ENCODE measurements around the gene TACR3.
"Not testable (repeated sequence)": the region's sequence is repeated elsewhere in the genome, so short reads cannot be mapped to it uniquely, and the experiment has no call there.

TACR3 gene, protein sequence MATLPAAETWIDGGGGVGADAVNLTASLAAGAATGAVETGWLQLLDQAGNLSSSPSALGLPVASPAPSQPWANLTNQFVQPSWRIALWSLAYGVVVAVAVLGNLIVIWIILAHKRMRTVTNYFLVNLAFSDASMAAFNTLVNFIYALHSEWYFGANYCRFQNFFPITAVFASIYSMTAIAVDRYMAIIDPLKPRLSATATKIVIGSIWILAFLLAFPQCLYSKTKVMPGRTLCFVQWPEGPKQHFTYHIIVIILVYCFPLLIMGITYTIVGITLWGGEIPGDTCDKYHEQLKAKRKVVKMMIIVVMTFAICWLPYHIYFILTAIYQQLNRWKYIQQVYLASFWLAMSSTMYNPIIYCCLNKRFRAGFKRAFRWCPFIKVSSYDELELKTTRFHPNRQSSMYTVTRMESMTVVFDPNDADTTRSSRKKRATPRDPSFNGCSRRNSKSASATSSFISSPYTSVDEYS

DNA sequence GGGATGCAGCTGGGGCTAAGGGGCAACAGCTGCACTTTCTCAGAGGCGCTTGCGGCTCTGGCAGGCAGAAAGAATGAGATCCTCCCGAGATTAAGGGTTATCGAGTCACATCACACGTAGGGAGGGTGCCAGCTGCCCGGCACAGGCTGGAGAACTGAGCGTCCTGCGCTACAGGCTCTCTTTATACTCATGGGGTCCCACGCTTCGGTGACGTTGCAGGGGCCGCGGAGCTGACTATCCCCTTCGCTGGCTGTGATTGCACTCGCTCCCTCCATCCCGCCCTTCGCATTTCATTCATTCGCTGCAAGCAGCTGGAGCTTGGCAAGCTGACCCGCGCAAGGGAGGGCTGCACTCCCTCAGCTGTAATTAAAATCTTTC, at the start of gene TACR3:
Gene TACR3, minus strand, starts transcription at position 156 of the 378 bp plus-strand sequence. CDS start 310 bp downstream, outside the sequence.
- no peak for DNase-seq

DNA sequence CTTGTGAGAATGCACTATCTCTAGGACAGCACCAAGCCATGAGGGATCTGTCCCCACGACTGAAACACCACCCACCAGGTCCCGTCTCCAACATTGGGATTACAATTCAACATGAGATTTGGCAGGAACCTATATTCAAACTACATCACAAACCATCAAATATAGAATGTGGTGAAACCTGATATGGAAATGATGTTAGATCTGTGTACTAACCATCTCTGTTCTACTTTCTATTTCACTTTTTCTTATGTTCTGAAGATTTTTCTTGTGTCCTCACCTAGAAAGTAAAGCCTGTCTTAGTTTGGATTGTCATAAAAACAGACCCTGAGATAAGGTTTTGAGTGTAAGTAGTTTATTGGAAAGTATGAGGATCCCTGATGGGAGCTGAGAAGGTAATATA, 37.8 kb upstream of the TACR3 start:
- no peak for DNase-seq

DNA sequence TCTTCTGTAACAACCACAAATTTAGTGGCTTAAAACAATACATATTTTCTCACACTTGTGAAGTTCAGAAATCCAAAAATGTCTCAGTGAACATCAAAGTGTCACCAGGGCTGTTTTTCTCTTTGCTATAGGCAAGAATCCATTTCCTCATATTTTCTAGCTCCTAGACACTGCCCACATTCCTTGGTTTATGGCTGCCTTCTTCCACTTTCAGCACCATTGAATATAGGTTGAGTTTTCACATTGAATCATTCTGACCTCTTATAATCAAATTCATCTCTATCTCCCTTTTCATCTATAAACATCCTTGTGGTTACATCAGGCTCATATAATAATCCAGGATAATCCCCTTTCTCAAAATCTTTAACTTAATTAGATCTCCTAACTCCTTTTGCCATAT, 37.0 kb upstream of the TACR3 start:
- no peak for DNase-seq

DNA sequence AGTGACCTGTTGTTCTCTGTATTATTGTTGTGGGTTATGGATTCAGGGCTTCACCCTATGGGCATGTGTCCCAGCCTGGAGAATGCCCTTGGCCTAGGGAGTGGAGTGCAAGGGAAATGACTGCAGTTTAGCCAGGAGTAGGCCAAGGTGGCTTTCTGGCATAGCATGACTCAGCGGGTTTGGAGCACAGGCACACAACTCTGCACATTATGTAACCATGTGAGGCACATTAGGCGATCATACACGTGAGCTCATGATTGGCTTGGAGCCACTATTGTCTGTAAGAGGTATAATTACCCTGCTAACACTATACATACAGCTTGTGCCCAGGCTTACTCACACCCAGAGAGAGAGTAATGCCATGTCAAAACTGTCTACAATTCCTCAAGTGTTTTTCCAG, 35.1 kb upstream of the TACR3 start:
- no peak for DNase-seq

DNA sequence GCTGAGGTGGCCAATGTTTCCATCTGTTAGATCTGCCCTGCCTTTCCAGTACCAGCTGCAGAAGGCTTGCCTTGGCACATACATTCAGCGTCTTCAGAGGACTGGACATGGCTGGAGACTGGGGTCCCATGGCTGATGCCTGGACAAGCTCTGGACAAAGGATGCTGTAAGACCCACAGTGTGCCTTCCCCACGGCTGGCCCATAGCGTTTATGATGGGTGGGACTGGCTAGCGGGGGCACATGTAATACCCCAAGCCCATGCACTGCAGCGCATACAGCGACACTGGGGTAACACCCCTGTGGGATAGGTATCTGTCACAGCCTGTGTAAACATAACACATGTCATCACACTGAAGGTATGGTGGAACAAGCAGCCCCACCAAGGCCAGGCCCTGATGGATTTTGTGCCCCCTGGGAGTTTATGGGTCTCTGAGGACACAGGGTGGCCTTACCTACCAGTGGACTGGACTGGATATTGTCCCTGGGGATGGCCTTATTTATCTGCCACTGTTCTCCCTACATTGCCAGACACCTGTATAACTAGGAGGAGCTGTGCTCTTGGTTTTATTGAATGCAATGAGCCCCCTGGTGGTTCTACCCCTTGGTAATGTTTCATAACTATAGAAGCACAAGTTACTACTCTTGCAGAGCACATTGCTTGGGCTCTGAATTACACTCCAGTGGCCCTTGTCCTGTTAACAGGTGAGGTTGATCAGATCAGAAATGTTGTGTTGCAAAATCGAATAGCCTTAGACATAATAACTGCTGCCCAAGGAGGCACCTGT, 34.3 kb upstream of the TACR3 start:
- DNase-seq, result no peak

DNA sequence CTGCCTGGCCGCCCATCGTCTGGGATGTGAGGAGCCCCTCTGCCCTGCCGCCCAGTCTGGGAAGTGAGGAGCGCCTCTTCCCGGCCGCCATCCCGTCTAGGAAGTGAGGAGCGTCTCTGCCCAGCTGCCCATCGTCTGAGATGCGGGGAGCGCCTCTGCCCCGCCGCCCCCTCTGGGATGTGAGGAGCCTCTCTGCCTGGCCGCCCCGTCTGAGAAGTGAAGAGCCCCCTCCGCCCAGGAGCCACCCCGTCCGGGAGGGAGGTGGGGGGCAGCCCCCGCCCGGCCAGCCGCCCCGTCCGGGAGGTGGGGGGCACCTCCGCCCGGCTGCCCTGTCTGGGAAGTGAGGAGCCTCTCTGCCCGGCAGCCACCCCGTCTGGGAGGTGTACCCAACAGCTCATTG, 3.4 kb upstream of the TACR3 start:
- DNase-seq, result not testable (repeated sequence)

DNA sequence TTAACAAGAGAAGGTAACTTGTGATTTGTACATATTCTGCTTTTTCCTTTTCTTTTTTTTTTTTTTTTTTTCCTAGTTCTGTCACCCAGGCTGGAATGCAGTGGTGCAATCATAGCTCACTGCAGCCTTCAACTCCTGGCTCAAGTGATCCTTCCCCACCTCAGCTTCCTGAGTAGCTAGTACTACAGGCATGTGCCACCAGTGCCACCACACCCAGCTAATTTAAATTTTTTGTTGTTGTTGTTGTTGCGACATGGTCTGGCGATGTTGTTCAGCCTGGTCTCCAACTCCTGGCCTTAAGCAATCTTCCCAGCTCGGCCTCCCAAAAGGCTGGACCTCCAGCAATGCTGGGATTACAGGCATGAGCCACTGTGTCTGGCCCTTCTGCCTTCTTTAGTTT, 1.5 kb upstream of the TACR3 start:
- DNase-seq, result no peak

DNA sequence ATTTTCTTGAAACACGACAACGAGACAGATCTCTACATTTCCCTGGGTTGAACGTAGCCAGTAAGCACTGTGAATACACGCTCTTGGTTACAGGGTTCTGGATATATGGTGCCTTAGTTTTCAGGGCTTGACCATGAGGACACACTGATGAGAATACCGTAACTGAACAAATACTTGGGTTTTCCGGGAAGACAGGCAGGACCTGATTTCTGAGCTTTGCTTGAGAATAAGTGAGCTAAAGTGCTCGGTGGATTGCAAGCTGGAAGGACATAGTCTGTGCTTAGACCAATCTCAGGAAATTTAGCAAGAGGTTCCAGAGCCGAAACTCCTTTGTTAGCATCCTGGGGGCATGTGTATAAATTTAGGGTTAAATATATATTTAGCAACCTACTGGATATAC, 876 bp upstream of the TACR3 start:
- DNase-seq, result no peak

DNA sequence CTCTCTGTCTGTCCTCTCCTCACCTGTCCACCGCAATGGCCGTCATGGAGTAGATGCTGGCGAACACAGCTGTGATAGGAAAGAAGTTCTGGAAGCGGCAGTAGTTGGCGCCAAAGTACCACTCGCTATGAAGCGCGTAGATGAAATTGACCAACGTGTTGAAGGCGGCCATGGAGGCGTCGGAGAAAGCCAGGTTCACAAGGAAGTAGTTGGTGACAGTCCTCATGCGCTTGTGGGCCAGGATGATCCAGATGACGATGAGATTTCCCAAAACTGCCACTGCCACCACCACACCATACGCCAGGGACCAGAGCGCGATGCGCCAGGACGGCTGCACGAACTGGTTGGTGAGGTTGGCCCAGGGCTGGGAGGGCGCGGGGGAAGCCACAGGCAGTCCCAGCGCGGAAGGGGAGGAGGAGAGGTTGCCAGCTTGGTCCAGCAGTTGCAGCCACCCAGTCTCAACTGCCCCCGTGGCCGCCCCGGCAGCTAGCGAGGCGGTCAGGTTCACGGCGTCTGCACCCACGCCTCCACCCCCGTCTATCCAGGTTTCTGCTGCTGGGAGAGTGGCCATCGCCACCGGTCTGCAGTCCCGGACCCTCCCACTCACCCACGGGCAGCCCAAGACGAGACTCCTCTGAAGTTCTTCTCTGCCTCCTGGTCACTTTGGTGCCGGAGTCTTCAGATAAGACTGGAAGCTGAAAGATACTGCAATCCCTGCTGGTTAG, 518 bp downstream of the TACR3 start:
- no peak for DNase-seq

DNA sequence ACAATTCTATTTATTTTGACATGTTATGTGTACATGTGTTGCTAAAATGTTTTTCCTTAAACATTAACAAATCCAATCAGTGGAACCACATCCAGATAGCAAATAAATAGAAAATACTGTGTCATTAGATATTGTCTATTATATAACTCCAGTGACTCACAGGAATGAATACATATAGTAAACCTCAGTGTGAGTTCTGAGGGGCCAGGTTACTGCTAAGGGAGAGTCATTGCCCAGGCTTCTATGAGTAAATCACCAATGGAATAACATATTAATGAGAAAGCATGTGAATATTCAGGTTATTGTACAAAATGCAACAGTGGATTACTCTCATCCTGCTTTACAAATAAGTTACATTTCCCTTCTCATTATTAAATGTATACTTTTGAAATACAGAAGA, 27.2 kb downstream of the TACR3 start:
- DNase-seq, result no peak

DNA sequence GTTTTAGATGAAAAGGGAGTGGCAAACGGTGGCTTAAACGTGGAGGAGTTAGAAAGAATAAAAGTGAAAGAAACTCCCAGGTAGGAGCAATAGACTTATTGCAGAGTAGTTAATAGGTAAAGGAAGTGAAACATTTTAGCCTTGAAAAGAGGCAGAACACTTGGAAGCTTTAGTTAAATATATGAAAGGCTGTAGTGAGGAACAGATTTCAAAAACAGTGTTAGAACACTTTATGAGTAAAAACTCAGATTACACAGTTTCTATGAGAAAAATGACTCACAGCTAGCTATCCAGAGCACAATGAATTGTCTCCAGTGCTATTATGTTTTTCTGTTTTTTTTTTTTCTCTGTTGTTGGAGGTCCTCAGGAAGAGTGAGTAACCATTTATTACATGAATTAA, 45.8 kb downstream of the TACR3 start:
- no peak for DNase-seq

DNA sequence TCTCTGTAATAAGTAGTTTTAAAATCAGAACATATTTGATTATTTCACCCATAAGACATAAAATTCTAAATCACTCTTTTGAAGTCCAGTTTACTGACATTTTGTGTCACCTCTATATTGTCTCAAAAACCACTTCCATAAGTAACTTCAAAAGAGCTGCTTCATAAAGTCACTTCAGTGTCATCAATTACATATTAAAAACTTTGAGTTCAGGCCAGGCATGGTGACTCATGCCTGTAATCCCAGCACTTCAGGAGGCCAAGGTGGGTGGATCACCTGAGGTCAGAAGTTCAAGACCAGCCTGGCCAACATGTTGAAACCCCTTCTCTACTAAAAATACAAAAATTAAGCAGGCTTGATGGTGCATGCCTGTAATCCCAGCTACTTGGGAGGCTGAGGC, 53.0 kb downstream of the TACR3 start:
- DNase-seq, result not testable (repeated sequence)

DNA sequence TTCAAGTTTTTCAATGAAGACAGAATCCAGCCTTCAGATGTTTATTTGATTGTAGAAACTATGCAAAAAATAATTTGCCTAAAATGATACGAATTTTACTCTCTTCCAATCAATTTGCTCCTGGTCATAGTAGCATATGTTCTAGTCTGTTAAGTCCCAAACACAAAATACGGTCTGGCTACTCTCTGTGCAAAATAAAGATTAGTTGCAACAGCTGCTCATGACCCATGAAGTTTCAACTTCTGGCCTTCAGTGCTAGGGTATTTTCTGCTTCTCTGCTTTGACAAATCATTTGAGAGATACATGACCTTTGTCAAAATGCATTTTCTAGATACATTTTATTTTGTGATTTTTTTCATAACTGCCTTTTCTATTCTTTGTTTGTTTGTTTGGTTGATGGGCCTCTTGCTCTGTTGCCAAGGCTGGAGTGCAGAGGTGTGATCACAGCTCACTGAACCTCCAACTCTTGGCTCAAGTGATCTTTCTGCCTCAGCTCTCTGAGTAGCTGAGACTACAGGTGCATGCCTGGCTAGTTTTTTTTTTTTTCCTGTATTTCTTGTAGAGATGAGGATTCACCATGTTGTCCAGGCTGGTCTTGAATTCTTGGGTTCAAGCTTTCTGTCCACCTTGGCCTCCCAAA, 55.2 kb downstream of the TACR3 start:
- no peak for DNase-seq

DNA sequence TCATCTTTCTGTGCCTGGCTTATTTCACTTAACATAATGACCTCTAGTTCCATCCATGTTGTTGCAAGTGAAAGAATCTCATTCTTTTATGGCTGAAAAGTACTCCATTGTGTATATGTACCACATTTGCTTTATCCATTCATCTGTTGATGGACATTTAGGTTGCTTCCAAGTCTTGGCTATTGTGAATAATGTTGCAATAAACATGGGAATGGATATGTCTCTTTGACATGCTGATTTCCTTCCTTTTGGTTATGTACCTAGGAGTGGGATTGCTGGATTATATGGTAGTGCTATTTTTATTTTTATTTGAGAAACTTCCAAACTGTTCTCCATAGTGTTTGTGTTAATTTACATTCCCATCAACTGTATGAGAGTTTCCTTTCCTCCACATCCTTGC, 71.2 kb downstream of the TACR3 start:
- DNase-seq, result no peak

DNA sequence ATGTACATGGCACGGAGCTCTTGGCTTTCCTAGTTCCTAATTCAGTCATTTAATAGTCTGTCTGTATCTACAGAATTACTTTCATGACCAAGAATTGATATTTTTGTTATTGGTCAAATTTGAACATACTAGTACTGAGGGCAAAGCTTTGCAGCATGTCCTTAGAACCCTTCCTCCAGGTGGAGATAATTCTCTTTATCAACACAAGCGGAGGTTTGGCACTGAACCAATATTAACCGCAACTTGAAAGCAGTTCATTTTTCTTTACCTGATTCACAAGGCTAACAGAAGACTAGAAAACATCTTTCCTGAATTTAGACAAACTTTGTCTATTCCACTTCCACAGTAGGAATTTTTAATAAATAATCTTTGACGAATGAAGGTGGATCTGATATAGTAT, 73.8 kb downstream of the TACR3 start:
- DNase-seq, result no peak

DNA sequence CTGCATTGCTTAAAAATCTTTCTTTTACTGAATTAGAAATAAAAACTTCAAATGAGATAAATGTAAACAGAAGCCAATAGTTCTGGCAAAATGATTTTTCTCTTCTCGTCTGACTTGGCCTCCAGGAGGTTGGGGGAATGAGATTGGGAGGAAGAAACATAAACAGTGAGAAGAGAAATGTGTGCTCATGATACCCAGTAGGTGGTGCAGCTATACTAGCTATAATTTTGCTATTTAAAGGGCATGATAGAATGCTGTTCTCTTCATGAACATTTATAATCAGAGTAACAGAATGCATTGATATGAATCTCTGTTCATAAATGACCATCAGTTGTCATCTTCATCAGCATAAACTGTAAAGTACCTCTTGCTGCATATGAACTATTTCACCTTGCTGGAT, 85.5 kb downstream of the TACR3 start:
- DNase-seq, result no peak

DNA sequence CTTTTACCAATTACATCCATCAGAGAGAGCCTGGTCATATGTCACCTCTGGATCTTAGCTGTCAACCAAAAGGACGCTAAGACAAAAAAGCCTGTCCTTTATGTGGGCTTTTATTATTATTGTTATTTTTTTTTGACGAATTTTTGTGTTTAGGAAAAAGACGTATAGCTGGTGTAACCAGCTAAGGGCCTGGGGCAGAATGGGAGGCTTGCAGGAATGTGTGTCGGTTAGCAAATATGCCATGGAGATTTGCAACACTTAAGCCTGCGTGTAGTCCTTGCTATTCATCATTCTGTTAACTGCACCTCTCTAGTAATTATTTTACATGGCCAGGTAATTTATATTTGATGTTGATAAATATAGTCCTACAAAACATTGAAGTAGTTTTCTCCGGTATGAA, 93.5 kb downstream of the TACR3 start:
- DNase-seq, result no peak

DNA sequence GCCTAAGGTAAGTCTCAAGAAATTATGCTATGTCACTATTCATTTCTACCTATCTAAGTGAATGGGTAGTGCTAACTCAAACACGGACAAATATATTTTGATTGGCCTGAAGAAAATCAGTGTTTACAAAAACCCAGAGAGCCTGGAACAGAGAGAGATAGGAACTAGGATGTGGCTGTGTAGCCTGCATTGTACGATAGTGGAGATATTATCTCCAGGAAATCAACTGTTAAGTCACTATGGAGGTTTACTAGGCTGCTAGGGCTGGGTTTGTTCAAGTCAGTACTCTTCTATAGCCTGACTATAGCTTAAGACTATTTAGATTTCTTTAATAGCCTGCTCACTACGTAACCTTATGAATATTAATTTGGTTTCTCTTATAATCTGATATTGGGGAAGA, 127.9 kb downstream of the TACR3 start:
- DNase-seq, result no peak

DNA sequence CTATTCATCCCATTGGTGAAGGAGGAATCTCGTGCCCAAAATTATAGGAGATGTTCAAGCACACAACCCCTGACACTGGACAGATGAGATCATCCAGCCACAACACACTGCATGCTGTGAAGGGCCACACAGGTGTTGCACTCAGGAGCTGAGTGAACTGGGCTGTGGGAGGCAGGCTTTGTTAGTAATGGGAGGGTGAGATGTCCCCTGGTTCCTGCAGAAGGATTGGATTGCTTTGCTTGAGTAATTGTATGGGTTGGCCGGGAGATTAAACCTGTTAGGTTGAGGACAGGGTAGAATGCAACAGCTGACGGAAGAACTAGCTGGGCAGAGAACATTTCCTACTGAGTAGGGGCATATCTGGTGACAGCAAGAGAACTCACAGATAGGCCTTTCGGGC, 152.2 kb downstream of the TACR3 start:
- no peak for DNase-seq

DNA sequence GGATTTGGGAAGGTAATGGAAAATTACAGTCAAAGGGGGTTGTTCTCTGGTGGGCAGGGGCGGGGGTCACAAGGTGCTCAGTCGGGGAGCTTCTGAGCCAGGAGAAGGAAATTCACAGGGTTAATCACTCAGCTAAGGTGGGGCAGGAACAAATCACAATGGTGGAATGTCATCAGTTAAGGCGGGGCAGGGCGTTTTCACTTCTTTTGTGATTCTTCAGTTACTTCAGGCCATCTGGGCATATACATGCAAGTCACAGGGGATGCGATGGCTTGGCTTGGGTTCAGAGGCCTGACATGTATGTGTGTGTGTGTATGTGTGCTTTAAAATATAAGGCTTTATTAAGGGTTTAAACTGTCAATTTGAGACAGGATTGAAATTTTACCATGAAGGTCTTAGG, 160.6 kb downstream of the TACR3 start:
- not testable (repeated sequence) for DNase-seq

Measured in activated T-cell treated with anti-CD3 and anti-CD28 coated beads for 4 hours (primary cell).